ENCODE data around the gene CTCF.
"Not testable (repeated sequence)": the region's sequence is repeated elsewhere in the genome, so short reads cannot be mapped to it uniquely, and the experiment has no call there.

CTCF gene

GRCh38 chr16:67562526-67562917, at the start of gene CTCF:
Gene CTCF, plus strand, starts transcription at chr16:67562526. Its CDS starts 48,307 bp downstream, at chr16:67610833.
- H3K9me3 Mint-ChIP-seq = no peaks in the 10 kb centered on the region
- no peaks in the 10 kb centered on the region for H3K27me3 Mint-ChIP-seq
- peaks cover 44% of the 10 kb centered on the region for H3K4me1 Mint-ChIP-seq
- peak within 1 kb of the TSS; percentile 87 for H3K27ac Mint-ChIP-seq
- H3K36me3 Mint-ChIP-seq = peaks cover 4% of the 10 kb centered on the region
- H3K4me3 Mint-ChIP-seq = peak within 1 kb of the TSS; percentile 88

- H3K9me3 Mint-ChIP-seq, H3K27me3 Mint-ChIP-seq, H3K4me3 Mint-ChIP-seq, H3K36me3 Mint-ChIP-seq, H3K27ac Mint-ChIP-seq: not testable (repeated sequence)
- peaks cover 22% of the 10 kb centered on the region for H3K4me1 Mint-ChIP-seq
Measured at GRCh38 chr16:67513892-67514291, 48.4 kb upstream of the CTCF start.

- Mint-ChIP-seq H3K4me1 (peaks cover 21% of the 10 kb centered on the region), H3K9me3 (no peaks in the 10 kb centered on the region), H3K4me3 (no peak overlapping the region), H3K27me3 (no peaks in the 10 kb centered on the region), H3K27ac (no peak overlapping the region), H3K36me3 (no peaks in the 10 kb centered on the region)
Measured at GRCh38 chr16:67514382-67514828, 47.9 kb upstream of the CTCF start.

- Mint-ChIP-seq H3K9me3 (no peaks in the 10 kb centered on the region), H3K27me3 (no peaks in the 10 kb centered on the region), H3K36me3 (no peaks in the 10 kb centered on the region), H3K27ac (no peak overlapping the region), H3K4me1 (peaks cover 26% of the 10 kb centered on the region), H3K4me3 (no peak overlapping the region)
Measured at GRCh38 chr16:67516296-67517154, 45.8 kb upstream of the CTCF start.

GRCh38 chr16:67517155-67517445, 45.2 kb upstream of the CTCF start:
- Mint-ChIP-seq H3K9me3 (no peaks in the 10 kb centered on the region), H3K27ac (no peak overlapping the region), H3K27me3 (no peaks in the 10 kb centered on the region), H3K4me3 (no peak overlapping the region), H3K36me3 (no peaks in the 10 kb centered on the region), H3K4me1 (peaks cover 26% of the 10 kb centered on the region)

- H3K27me3 Mint-ChIP-seq = no peaks in the 10 kb centered on the region
- no peaks in the 10 kb centered on the region for H3K36me3 Mint-ChIP-seq
- peaks cover 27% of the 10 kb centered on the region for H3K4me1 Mint-ChIP-seq
- H3K9me3 Mint-ChIP-seq = no peaks in the 10 kb centered on the region
- no peak overlapping the region for H3K4me3 Mint-ChIP-seq
- no peak overlapping the region for H3K27ac Mint-ChIP-seq
Measured at GRCh38 chr16:67517661-67518423, 44.5 kb upstream of the CTCF start.

GRCh38 chr16:67518676-67519075, 43.6 kb upstream of the CTCF start:
- Mint-ChIP-seq H3K4me3 (no peak overlapping the region), H3K36me3 (no peaks in the 10 kb centered on the region), H3K27ac (no peak overlapping the region), H3K27me3 (no peaks in the 10 kb centered on the region), H3K4me1 (peaks cover 29% of the 10 kb centered on the region), H3K9me3 (no peaks in the 10 kb centered on the region)

- Mint-ChIP-seq H3K27ac (no peak overlapping the region), H3K36me3 (no peaks in the 10 kb centered on the region), H3K27me3 (no peaks in the 10 kb centered on the region), H3K4me1 (peaks cover 29% of the 10 kb centered on the region), H3K9me3 (no peaks in the 10 kb centered on the region), H3K4me3 (no peak overlapping the region)
Measured at GRCh38 chr16:67519242-67519641, 43.1 kb upstream of the CTCF start.

GRCh38 chr16:67521095-67521804, 41.1 kb upstream of the CTCF start:
- peak overlapping the region; percentile 93 for H3K4me3 Mint-ChIP-seq
- H3K4me1 Mint-ChIP-seq = peaks cover 25% of the 10 kb centered on the region
- H3K36me3 Mint-ChIP-seq = no peaks in the 10 kb centered on the region
- H3K9me3 Mint-ChIP-seq = no peaks in the 10 kb centered on the region
- H3K27me3 Mint-ChIP-seq = no peaks in the 10 kb centered on the region
- H3K27ac Mint-ChIP-seq = peak overlapping the region; percentile 96

- Mint-ChIP-seq H3K4me3 (no peak overlapping the region), H3K9me3 (no peaks in the 10 kb centered on the region), H3K4me1 (peaks cover 22% of the 10 kb centered on the region), H3K36me3 (no peaks in the 10 kb centered on the region), H3K27me3 (peaks cover 3% of the 10 kb centered on the region), H3K27ac (no peak overlapping the region)
Measured at GRCh38 chr16:67525176-67525860, 37.0 kb upstream of the CTCF start.

GRCh38 chr16:67526149-67526791, 36.1 kb upstream of the CTCF start:
- H3K36me3 Mint-ChIP-seq = no peaks in the 10 kb centered on the region
- no peak overlapping the region for H3K4me3 Mint-ChIP-seq
- no peaks in the 10 kb centered on the region for H3K9me3 Mint-ChIP-seq
- peaks cover 24% of the 10 kb centered on the region for H3K4me1 Mint-ChIP-seq
- H3K27me3 Mint-ChIP-seq = peaks cover 5% of the 10 kb centered on the region
- no peak overlapping the region for H3K27ac Mint-ChIP-seq

GRCh38 chr16:67528222-67528869, 34.0 kb upstream of the CTCF start, which contains the start of gene RIPOR1:
Gene RIPOR1, plus strand, starts transcription at chr16:67528829. Its CDS starts 9,618 bp downstream, at chr16:67538447.
- Mint-ChIP-seq H3K4me3 (peak within 1 kb of the TSS; percentile 87), H3K27ac (peak within 1 kb of the TSS; percentile 80), H3K36me3 (no peaks in the 10 kb centered on the region), H3K27me3 (peaks cover 9% of the 10 kb centered on the region), H3K9me3 (no peaks in the 10 kb centered on the region), H3K4me1 (peaks cover 22% of the 10 kb centered on the region)

GRCh38 chr16:67528870-67529581, 33.3 kb upstream of the CTCF start:
- Mint-ChIP-seq H3K36me3 (no peaks in the 10 kb centered on the region), H3K4me3 (peak overlapping the region; percentile 87)

GRCh38 chr16:67529582-67530012, 32.7 kb upstream of the CTCF start:
- Mint-ChIP-seq H3K9me3 (no peaks in the 10 kb centered on the region), H3K27me3 (peaks cover 9% of the 10 kb centered on the region), H3K4me1 (peaks cover 24% of the 10 kb centered on the region), H3K36me3 (no peaks in the 10 kb centered on the region), H3K27ac (peak overlapping the region; percentile 80), H3K4me3 (peak overlapping the region; percentile 87)

More at GRCh38 chr16:67528870-67529581, 33.3 kb upstream of the CTCF start:
- Mint-ChIP-seq H3K27me3 (peaks cover 9% of the 10 kb centered on the region), H3K27ac (no peak overlapping the region), H3K4me1 (peaks cover 24% of the 10 kb centered on the region), H3K9me3 (no peaks in the 10 kb centered on the region)
